ENCODE measurements around the gene BAMBI. TPM values are rescaled to one million over a fixed set of nuclear protein-coding genes. Genes with fewer than 3 reads are reported as not detected.

Gene BAMBI
- total RNA-seq, 1 donor from 2014 or later = 46.6 TPM

- intact Hi-C loops (cut with DNase I) = no loop called here
- no peak for DNase-seq (ENCODE audit: low spot score)
These were observed 44.9 kb downstream of the BAMBI start for GRCh38 chr10:28722065-28722803.

DNA sequence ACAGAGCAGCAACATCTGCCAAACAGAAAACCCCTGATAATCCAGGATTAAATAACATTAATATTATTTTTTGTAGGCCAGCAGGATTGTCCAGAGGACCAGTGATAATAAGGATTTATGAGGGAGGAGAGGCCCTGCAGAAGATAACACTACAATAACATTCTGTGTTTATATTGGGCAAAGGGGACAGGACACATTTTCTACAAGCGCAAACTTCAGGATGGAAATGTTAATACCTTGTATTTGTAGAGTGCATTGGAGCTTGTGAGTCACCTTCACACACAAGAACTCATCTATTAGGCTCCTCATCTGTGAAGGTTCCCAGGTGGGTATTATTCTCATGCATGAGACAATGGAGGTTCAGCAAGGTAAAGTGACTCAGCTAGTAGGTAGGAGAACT, 51.0 kb downstream of the BAMBI start:
- intact Hi-C loops (cut with DNase I) = no loop called here
- no peak for DNase-seq (ENCODE audit: low spot score)

DNA sequence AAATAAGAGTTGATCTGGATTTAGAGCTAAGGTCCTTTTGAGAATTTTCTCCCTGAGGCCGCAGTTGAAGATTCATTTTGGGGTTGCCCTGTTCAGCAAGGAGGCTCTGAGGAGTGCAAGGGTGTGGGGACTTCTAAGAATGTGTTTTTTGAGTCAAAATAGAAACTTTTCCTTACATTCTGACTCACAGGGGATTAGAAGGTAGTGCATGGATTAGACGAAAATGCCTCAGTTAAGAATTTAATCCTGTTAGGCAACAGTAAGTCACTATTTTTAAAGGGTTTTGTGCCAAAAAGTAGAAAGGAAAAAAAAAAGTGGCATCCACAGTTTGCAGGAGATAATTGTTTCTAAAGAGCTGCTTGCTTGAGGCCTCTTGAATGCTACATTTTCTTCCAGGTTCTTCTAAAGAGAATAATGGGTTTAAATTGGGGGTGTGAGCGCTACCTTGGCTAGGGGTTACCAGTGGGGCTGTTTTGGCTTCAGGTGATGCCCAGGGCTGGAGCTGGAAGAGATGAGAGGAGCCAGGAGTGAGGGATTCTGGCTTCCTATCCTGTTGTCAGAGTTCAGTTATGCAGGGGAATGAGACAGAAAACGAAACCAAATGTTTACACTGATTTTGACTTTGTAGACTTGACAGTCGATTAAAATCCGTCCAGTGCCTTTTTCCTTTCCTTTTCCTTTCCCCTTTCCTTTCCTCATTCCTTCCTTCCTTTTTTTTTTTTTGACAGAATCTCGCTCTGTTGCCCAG, 52.9 kb downstream of the BAMBI start:
- no peak for DNase-seq (ENCODE audit: low spot score)
- intact Hi-C loops (cut with DNase I) = no loop called here

DNA sequence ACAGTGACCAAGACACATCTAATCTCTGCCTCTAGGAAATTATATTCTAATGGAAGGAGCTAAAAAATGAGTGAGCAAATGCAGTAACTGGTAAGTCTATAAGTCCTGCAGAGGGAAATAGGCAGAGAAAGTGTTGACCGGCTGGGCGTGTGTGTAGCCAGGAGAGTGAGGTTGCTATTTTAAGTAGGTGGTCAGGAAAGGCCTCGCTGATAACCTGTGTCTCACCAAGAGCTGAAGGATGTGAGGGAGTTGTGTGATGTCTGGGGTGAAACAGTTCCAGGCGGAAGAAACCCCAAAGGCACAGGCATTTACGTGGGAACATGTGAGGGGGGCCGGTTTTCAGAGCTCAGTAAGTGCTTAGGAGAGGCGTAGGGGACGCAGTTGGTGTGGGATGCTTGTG, 54.8 kb downstream of the BAMBI start:
- DNase-seq (ENCODE audit: low spot score) = no peak
- intact Hi-C loops (cut with DNase I) = no loop called here

Other genes starting within 250 kb of the BAMBI start
- gene WAC, start 144.4 kb upstream of the BAMBI start, total RNA-seq = 98.9 TPM

Measured in cardiac septum (tissue), 1 donor.